D341Med (cell line): ENCODE data around the gene PCDH17.

Experiments
- DNase-seq: peaks from one replicate; pipeline ENCODE4 v3.0.0; 2012; ENCODE audit warnings: low spot score

Gene PCDH17

DNA sequence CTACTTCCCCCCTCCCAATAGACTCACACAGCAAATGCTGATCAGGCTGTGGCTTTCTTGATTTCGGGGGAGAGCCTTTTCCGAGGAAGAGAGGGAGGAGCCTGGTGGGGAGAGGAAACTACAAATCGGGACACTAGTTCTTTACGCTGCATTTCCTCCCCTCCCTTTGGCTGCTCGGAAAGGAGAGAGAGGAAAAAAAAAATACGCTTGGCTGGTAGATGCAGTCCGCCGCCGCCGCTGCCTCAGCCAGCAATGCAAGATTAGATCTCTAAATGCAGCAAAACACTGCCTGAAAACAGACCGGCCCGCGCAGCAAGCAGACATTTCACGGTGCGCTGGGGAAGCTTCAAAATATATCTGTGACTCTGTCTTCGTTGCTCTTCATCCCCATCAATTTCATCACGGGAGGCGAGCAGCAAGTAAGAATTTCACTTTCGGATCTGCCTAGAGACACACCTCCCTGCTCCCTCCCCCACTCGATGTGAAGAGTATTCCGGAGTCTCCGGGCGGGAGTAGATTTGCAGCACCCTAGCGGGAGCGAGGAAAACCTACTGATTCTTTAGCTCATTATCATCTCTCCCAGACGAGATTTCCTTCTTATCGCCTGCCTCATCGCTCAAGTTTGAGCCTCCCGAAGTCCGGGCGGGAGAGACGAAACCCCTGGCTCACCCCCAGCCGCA lies at the start of gene PCDH17:
Gene PCDH17, plus strand, starts transcription at position 149 of the 680 bp plus-strand sequence. CDS start 803 bp downstream, outside the sequence.
- peak; percentile 39 for DNase-seq

DNA sequence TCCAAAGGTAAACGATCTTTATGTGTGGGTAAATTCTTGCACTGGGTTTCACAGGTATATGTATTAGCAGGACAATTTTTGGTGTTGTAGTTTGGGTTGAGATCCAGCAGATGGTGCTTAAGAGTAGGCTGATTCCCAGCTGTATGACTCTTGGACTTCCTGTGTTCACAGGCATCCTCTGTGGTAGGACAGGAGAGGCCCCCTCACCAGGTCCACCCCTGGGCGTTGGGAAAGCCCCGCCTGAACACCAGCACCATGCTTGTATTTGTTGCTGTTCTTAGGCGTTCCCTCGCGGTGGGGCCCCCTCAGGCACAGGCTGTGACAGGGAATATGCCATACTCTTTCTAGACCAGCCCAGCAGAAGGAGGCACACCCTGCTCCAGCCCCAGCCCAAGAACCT lies 49.5 kb upstream of the PCDH17 start:
- DNase-seq: peak; percentile 34

DNA sequence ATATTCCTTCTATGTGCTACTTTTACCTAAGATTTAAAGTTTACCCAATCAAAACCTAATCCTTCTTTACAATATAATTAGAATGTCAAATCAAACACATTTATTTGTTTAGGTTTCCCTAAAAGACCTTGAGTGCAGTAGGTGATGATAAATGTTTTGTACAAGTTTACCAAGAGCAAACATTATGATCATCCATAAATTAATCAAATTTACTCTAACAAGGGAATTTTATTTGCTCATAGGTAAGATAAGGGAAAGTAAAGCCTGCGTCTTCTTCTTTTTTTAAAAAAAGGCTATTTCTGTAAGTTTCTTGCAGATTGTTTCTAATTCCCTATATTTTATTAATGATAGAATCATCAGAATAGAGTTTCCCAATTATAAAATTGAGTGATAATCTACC lies 48.0 kb upstream of the PCDH17 start:
- DNase-seq: no peak

GRCh38 chr13:57588639-57589038 lies 42.9 kb upstream of the PCDH17 start:
- DNase-seq: no peak

GRCh38 chr13:57595775-57596174 lies 35.8 kb upstream of the PCDH17 start:
- DNase-seq: no peak

DNA sequence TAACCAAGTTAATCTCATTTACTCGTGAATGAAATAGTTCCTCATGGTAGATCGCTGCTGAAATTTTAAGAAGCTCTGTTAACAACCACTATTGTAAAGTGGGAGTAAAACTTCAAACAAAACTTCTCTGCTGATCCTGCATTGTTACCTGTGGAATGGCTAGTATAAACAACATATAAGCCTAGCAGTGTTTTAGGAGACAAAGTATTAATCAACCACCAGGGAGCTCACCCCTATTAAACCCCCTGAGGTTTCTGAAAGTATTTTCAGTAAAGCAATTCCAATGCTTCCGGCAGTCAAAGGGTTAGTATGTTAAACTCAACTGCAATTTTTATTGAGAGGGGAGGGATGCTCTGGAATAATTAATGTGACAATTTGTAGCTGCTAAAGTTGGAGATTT lies 30.0 kb upstream of the PCDH17 start:
- no peak for DNase-seq

DNA sequence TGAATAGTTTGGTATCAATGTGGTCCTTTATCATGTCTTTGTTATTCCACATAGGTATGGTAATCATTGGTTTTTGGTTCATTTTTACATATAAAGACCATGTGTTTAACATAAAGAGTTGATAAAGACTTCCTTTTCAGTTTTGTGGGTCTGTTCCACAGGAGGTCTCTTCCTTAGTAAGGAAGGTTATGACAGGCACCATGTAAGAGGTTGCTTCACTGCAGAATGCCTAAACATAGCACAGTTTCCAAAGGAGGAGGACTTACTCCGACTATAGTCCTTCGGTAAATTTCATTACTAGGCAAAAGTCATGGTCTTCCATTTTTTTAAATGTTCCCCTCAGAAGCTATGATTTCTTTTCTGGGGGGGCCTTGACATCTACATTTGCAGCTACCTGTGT lies 27.1 kb upstream of the PCDH17 start:
- no peak for DNase-seq

DNA sequence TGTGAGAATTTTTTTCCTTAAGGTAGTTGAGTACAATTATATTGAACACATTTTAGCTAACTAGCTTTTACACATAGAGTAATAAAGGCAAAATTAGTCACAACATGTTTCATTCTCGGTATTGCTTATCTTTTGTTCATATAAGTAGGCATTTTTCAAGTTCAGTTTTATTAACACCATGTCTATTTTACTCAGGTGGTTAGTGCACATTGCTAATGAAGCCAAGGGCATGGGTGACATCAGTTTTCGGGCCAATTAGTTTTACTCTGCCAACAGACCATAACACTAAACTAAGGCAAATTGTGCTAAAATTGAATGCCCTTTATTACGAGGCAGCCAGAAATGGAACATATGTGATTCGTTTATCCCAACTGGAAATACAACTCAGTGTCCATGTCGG lies 19.6 kb upstream of the PCDH17 start:
- no peak for DNase-seq

- no peak for DNase-seq
Observed at GRCh38 chr13:57612568-57612967, 19.0 kb upstream of the PCDH17 start.

DNA sequence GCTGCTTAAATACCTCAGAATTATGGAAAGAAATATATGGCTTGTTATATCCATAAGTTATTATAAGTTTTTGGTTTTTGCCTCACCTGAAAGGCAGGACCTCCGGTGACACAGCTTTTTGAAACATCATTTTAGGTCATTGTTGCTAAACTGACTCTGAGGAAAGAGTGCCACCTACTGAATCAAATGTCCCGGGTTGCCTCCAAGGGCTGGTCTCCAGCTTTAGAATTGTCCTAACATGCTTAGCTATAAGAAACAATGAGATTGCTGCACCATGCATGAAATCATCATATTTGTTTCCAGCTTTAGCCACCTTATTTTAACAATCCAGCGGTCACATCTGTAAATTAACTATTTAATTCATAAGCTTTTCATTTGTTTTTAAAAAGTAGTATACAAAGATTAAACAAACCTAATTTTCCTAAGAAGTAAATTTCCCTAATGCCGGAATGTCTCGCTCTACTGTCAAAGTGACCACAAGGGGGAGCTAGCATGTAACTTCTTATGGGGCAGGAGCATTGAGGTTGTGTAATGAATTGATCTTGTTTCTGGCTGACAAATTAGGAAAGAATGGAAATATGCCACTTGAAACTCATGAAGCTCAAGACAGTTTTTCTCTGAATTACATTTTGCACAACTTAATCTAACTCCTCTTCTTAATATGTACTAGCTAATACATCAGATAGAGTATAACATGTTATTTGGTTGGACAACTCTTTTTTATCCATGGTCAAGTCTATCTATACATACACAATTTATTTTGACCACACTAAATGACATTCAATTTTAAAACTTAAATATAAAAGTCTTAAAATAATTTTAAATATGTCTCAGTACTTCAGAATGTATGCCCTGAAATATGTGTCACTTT lies 6.7 kb upstream of the PCDH17 start:
- DNase-seq: peak; percentile 69

- DNase-seq: peak; percentile 26
Observed at GRCh38 chr13:57627663-57628062, 3.9 kb upstream of the PCDH17 start.

- DNase-seq: peak; percentile 28
Observed at GRCh38 chr13:57629391-57629804, 2.1 kb upstream of the PCDH17 start.

DNA sequence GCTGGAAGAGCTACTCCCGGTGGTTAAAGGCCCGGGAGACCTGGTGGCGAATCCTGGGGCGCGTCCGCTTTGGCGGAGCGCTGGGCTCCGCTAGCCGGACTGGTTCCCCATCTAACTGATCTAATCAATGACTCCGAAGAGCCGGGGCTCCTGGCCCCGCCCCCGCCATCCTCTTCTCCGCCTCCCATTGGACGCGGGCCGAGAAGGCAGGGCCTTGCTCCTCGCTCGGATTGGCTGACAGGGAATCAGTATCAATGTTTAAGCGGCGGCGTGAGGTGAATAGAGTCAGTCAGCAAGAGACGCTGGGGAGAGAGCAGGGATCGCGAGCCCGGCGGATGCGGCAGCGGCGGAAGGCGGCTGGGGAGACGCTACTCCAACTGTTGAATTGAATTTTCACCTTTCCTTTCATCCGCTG lies 1.7 kb upstream of the PCDH17 start:
- DNase-seq: peak; percentile 93

DNA sequence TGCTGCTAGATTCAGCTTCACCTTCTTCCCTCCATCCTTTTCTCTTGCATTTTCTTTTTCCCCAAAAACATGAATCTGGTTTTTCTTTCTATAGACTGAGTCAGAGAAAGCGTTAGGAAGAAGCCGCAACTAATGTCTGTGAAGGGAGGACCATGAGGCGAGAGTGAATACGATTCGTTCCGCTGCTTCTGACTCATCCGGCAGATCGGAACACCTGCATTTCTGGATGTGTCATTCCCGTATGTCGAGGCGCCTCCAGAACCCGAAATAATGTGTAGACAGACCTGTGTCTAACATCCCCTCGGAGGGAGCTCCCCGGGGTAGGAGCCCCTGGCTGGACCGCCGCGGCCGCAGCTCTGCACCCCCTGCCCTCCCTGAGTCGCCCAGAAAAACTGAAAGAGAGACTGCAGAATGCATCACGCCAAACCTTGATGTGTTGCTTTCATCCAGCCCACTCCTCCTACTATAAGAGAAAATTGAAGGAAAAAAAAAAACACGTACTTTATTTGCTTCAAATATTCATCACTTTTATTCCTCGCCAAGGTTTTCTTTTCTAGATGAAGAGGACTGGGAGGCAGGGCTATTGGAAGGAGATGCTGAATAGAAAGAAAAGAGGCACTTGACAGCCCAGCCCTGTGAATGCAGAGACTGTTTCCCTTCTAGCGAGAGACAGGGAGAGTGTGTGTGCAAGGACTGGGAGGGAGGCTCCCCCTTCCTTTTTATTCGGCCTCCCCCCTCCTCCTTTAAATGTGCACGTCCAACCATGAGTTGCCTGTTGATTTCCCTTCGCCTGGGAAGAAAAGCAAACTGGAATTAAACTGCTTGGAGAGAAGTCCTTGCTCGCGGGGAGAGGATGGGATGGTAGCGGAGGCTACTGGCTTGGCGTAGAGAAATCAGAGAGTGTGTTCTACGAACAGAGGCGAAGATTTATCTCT lies 616 bp upstream of the PCDH17 start:
- peak; percentile 25 for DNase-seq

GRCh38 chr13:57632276-57633140 lies 964 bp downstream of the PCDH17 start:
- DNase-seq: peak; percentile 61

GRCh38 chr13:57633141-57633949 lies 1.8 kb downstream of the PCDH17 start:
- DNase-seq: peak; percentile 67

GRCh38 chr13:57633950-57634838 lies 2.6 kb downstream of the PCDH17 start:
- DNase-seq: peak; percentile 36

DNA sequence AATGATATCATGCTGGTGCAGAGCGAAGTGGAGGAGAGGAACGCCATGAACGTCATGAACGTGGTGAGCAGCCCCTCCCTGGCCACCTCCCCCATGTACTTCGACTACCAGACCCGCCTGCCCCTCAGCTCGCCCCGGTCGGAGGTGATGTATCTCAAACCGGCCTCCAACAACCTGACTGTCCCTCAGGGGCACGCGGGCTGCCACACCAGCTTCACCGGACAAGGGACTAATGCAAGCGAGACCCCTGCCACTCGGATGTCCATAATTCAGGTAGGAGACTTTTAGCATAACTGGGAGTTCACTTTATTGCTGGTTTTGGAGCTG lies 3.3 kb downstream of the PCDH17 start:
- peak; percentile 12 for DNase-seq

- no peak for DNase-seq
Observed at GRCh38 chr13:57635541-57636085, 4.1 kb downstream of the PCDH17 start.
